Stimulated activated CD4-positive, alpha-beta T cell treated with anti-CD3 and anti-CD28 coated beads, Interleukin-15, amount 100 ng/mL, for 1 hour (primary cell): Measurements from ENCODE around the gene EPS8L3.

Experiments
- DNase-seq, 2 donors: peaks; one replicate each; pipeline ENCODE4 v3.0.0-alpha.2; 2020; ENCODE audit warnings: low read depth in 1 of 2, low spot score in 1 of 2

Gene EPS8L3

GRCh38 chr1:109793486-109794318, 30.0 kb upstream of the EPS8L3 start:
- DNase-seq: no peak

GRCh38 chr1:109793089-109793485, 29.4 kb upstream of the EPS8L3 start:
- no peak for DNase-seq

DNA sequence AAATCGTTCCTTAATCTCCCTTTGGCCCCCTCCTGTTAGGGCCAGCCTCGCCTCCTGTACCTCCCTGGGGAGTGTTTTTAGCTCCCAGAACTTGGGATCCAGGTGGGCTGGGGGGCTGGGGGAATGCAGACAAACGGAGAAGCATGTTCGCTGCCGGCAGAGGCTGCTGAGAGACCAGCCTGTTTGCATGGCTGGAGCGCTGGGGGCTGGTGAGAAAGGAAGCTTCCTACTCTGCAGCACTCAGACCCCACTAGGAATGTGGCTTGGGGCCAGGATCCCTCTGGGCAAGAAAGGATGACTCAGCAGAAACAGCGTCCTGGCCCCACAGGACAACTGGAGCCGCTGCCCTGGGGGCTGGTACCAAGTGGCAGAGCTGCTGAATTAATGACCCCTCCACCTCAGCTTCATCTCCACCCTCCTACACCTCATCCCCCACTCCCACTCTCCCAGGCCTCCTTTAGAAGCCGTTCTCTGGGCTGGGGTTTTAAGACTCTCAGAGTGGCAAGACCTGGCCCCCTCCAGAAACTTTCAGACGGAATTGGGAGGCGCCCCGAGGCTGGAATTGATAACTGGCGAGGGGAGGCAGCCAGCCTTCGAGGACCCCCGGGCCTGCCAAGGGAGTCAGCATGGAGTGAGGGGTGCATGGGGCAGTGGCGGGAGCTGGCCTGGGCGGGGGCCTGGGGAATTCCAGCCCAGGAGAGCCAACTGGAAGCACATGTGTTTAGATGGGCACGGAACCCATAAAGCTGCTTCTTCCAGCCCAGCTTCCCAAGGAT, 28.5 kb upstream of the EPS8L3 start:
- no peak for DNase-seq

DNA sequence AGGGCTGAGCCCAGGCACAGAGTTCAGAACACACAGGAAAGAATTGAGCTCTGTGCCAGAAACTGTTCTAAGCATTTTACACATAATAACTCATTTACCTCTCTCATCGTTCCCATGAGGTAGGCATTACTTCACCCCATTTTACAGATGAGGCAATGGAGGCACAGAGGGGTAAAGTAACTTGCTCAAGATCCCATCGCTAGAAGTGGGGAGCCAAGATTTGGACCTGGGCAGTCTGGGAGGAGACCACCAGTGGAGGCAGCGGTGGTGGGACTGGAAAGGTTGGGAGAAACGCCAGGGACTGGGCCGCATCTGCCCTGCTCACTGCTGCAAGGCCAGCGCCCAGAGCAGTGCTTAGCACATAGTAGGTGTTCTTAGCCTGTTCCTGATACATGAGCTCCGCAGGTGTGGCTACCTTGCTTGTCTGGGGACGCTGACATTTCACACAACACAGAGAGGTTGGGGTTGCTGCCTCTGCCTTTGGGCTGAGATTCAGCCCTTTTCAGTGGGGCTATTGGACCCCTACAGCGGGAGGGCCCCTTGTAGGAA, 27.8 kb upstream of the EPS8L3 start:
- DNase-seq: no peak

- DNase-seq: peak; percentile 57 to 60
Measured at GRCh38 chr1:109790735-109791494, 27.2 kb upstream of the EPS8L3 start.

DNA sequence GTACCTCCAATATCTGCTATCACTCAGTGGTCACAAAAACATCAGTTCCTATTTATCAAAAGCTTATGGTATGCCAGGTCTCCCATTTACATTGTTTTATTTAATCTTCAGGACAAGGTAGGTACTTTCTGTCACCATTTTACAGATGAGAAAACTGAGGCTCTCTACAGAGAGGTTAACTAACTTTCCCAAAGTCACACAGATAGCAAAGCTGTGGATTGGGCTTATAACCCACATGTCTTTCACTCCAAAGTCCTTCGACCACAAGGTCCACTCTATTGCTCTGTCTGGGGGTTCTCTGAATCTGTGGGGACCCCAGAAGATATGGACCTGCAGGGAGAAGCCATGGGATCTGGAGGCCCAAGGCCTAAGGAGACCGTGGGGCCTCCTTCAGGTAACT, 26.6 kb upstream of the EPS8L3 start:
- no peak for DNase-seq

DNA sequence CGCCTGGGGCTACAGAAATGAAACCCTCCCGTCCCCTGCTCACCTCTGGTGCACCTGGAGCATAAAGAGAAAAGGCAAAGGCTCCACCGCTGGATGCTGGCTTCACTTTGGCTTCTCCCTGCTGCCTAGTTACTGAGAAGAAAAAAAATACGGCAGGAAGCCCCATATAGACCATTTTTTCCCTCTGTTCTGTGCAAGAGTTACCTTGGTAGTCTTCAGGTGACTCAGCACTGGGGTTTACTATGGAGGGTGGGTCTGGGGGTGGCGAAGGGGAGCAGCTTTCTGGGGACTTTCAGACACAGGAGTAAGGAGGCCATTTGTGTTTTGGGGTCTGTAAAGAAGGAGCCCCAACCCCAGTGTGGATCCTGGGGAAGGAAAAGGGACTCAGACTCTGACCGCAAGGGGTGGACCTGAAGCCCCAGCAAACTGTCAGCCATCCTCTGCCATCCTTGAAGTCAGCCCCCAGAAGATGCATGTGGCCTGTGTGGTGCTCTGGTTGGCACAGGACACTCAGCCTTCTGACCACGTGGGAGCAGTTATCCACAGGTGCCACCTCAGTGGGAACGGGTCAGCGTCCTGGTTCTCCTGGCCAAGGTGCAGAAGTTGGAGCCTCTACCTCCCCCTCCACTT, 25.9 kb upstream of the EPS8L3 start:
- DNase-seq: no peak

DNA sequence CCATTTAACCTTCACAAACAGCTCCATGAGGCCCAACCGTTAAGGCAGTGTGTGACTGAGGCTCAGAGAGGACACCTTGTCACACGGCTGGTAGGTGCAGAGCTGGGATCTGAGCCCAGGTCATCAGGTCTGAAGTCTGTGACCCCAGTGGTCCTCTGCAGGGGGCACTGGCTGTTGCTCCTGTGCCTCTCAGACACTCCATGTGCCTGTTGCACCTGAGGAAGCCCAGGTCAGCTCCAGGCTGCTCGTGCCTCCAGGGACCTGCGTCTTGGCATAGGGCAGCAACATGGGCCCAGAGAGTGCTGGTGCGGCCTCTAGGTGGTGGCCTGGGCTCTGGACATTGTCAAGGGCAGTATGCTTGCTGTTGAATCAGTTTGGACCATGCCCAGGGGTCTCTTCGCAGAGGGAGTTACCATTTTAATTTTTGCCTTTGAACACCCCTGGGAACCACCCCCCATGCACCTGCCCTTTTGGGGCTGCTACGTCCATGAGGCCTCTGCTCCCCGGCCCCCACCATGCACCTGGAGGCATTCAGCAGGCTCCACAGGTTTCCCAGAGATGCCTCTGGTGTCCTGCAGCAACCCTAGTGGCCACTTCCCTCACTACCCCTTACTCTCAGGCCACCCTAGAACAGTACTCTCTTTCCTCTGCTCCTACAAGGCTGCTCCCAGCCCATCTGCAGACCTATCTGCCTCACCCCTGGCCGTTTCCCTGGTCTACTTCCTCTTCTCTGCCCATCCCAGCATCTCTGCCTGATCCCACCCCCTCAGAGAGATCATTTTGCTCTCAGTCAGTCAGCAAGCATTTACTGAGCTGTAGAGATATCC, 25.2 kb upstream of the EPS8L3 start:
- no peak for DNase-seq

GRCh38 chr1:109787845-109788601, 24.3 kb upstream of the EPS8L3 start:
- DNase-seq: no peak

- no peak for DNase-seq
Measured at GRCh38 chr1:109787211-109787844, 23.6 kb upstream of the EPS8L3 start.

GRCh38 chr1:109786531-109787021, 22.9 kb upstream of the EPS8L3 start:
- no peak for DNase-seq

DNA sequence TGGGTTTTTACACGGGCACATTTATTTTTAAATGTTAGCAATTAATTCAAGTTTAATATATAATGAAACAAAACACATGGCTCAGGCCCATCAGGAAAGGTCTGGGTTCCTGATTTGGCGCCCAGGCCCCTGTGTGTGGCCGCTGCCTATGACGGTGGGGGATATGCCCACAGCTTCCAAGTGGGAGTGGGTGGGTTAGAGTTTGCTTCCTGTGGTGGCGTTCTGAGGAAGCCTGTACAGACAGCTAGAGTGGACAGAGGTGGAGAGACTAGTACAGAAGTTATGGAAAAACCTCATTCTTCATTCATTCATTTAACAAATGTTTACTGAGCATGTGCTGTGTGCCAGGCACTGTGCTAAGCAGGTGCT, 22.4 kb upstream of the EPS8L3 start:
- no peak for DNase-seq

GRCh38 chr1:109785446-109786111, 21.9 kb upstream of the EPS8L3 start:
- no peak for DNase-seq

- no peak for DNase-seq
Measured at GRCh38 chr1:109784551-109785252, 21.0 kb upstream of the EPS8L3 start.

- no peak for DNase-seq
Measured at GRCh38 chr1:109783436-109783835, 19.7 kb upstream of the EPS8L3 start.

DNA sequence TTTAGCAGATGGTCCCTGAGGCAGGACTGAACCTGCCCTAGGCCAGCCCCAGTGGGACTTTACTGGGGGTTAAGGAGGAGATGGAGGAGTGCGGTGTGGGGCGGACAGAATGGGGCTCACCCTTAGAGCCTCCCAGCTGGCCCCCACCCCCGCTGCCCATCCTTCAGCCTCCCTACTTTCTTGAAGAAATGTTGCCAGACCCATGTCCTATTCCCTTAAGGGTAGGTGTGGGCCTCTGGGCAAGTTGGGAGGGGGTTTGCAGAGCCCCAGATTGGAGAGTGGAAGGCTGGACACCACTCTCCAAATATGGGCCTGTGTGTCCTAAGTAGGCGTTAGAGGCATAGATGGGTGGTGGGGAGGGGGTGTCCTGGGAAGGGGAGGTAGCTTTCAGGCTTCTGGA, 19.2 kb upstream of the EPS8L3 start:
- no peak for DNase-seq

- DNase-seq: no peak
Measured at GRCh38 chr1:109782514-109782913, 18.8 kb upstream of the EPS8L3 start.

DNA sequence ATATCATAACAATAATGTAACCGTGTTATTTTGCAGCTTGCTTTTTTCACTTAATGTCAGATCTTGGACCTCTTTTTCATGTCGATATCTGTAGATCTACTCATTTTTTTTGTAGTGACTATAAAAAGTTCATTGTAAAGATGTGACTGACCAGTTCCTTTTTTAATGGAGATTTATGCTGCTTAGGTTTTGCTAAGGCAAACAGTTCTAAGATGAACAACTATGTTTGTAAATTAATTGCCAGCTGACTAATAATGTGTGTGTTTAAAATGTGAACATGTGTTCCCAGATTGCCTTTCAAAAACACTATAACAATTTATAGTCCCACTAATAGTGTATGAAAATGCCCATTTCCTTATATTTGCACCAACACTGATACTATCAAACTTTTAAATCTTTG, 18.1 kb upstream of the EPS8L3 start:
- DNase-seq: no peak
